Measurements from ENCODE around the gene ENSA.
"Not testable (repeated sequence)": the region's sequence is repeated elsewhere in the genome, so short reads cannot be mapped to it uniquely, and the experiment has no call there.

Gene ENSA

GRCh38 chr1:150629115-150629928 is at the start of gene ENSA:
Gene ENSA, minus strand, starts transcription at chr1:150629612. Its CDS starts 142 bp downstream, at chr1:150629470.
- DNase-seq: peak; percentile 96

GRCh38 chr1:150678988-150679387 is 49.6 kb upstream of the ENSA start:
- no peak for DNase-seq

GRCh38 chr1:150674881-150675280 is 45.5 kb upstream of the ENSA start:
- no peak for DNase-seq

- DNase-seq: no peak
Measured at GRCh38 chr1:150663321-150663720, 33.9 kb upstream of the ENSA start.

GRCh38 chr1:150662811-150663210 is 33.4 kb upstream of the ENSA start:
- no peak for DNase-seq

- no peak for DNase-seq
Measured at GRCh38 chr1:150661156-150661555, 31.7 kb upstream of the ENSA start.

- no peak for DNase-seq
Measured at GRCh38 chr1:150660584-150660983, 31.2 kb upstream of the ENSA start.

- DNase-seq: not testable (repeated sequence)
Measured at GRCh38 chr1:150657064-150657463, 27.7 kb upstream of the ENSA start.

- not testable (repeated sequence) for DNase-seq
Measured at GRCh38 chr1:150654635-150655034, 25.2 kb upstream of the ENSA start.

- DNase-seq: peak; percentile 17
Measured at GRCh38 chr1:150650193-150650592, 20.8 kb upstream of the ENSA start.

- DNase-seq: no peak
Measured at GRCh38 chr1:150649441-150650075, 20.1 kb upstream of the ENSA start.

- DNase-seq: no peak
Measured at GRCh38 chr1:150642296-150642695, 12.9 kb upstream of the ENSA start.

- not testable (repeated sequence) for DNase-seq
Measured at GRCh38 chr1:150641126-150641815, 11.9 kb upstream of the ENSA start.

GRCh38 chr1:150638430-150638829 is 9.0 kb upstream of the ENSA start:
- DNase-seq: not testable (repeated sequence)

- DNase-seq: not testable (repeated sequence)
Measured at GRCh38 chr1:150634839-150635622, 5.6 kb upstream of the ENSA start.

GRCh38 chr1:150628766-150629114 is 672 bp downstream of the ENSA start:
- no peak for DNase-seq

GRCh38 chr1:150627826-150628410 is 1.5 kb downstream of the ENSA start:
- no peak for DNase-seq

GRCh38 chr1:150626150-150626549 is 3.3 kb downstream of the ENSA start:
- DNase-seq: no peak

GRCh38 chr1:150624546-150624945 is 4.9 kb downstream of the ENSA start:
- DNase-seq: not testable (repeated sequence)

GRCh38 chr1:150624134-150624533 is 5.3 kb downstream of the ENSA start:
- DNase-seq: not testable (repeated sequence)

- DNase-seq: no peak
Measured at GRCh38 chr1:150622303-150622975, 7.0 kb downstream of the ENSA start.

All from NCI-H2029 treated with DMSO at 0.1 percent for 48 hours (cell line).